CD4-positive, CD25-positive, alpha-beta regulatory T cell (primary cell): Measurements from ENCODE around the gene CSPG4. TPM values are rescaled to one million over a fixed set of nuclear protein-coding genes. Genes with fewer than 3 reads are reported as not detected.

Experiments used
- ATAC-seq, 2 donors: fragments of 150-1000 bp; cut with Tn5 transposase; one replicate each; pipeline ENCODE4 v1.10.0; 2021; ENCODE audit warnings: low read depth in 2 of 2, moderate number of reproducible peaks in 2 of 2, moderate library complexity in 1 of 2
- DNase-seq, 3 donors: peaks; one replicate each; pipeline versions ENCODE4 v3.0.0 to v3.0.0-alpha.2; 2012 to 2022; ENCODE audit warnings: mixed read lengths in 1 of 3
- H3K27ac ChIP-seq: one replicate; pipeline ENCODE4 v1.7.0; 2013; ENCODE audit warnings: mild to moderate bottlenecking, low read length; ENCODE audit not compliant: insufficient read depth, poor library complexity, severe bottlenecking
- H3K27me3 ChIP-seq: one replicate; pipeline ENCODE4 v1.7.0; 2013; ENCODE audit warnings: low read length; ENCODE audit not compliant: control insufficient read depth, insufficient read depth
- H3K36me3 ChIP-seq: one replicate; pipeline ENCODE4 v1.7.0; 2013; ENCODE audit warnings: mild to moderate bottlenecking, low read length, moderate library complexity; ENCODE audit not compliant: control insufficient read depth, insufficient read depth
- H3K4me1 ChIP-seq: 2 replicates; pipeline ENCODE4 v1.7.0; 2013; ENCODE audit warnings: mild to moderate bottlenecking, low read length; ENCODE audit not compliant: insufficient read depth, control insufficient read depth, poor library complexity, severe bottlenecking
- H3K4me3 ChIP-seq: one replicate; pipeline ENCODE4 v1.7.0; 2013; ENCODE audit warnings: low read depth, mild to moderate bottlenecking, low read length, moderate library complexity
- H3K9me3 ChIP-seq, 2 experiments: 1 replicate in 1 of 2; 2 replicates in 1 of 2; pipeline ENCODE4 v1.7.0; 2013; ENCODE audit warnings: low read length in 2 of 2, mild to moderate bottlenecking in 1 of 2, moderate library complexity in 1 of 2; ENCODE audit not compliant: control insufficient read depth in 2 of 2
- H3K27ac Mint-ChIP-seq, 3 donors: one replicate each; pipeline ENCODE4 v1.8.0; 2020 to 2022; ENCODE audit warnings: mild to moderate bottlenecking in 3 of 3, mixed read lengths in 3 of 3, moderate library complexity in 2 of 3
- H3K27me3 Mint-ChIP-seq: one replicate; pipeline ENCODE4 v1.8.0; 2022; ENCODE audit warnings: mild to moderate bottlenecking, mixed read lengths
- H3K36me3 Mint-ChIP-seq: one replicate; pipeline ENCODE4 v1.8.0; 2020; ENCODE audit warnings: mixed read lengths
- H3K4me1 Mint-ChIP-seq, 4 donors: one replicate each; pipeline ENCODE4 v1.8.0; 2020 to 2022; ENCODE audit warnings: mixed read lengths in 4 of 4, mild to moderate bottlenecking in 1 of 4
- H3K4me3 Mint-ChIP-seq, 4 donors: one replicate each; pipeline ENCODE4 v1.8.0; 2020 to 2022; ENCODE audit warnings: mild to moderate bottlenecking in 4 of 4, mixed read lengths in 4 of 4, moderate library complexity in 3 of 4
- H3K9me3 Mint-ChIP-seq, 7 donors: one replicate each; pipeline ENCODE4 v1.8.0; 2020 to 2022; ENCODE audit warnings: mixed read lengths in 7 of 7, mild to moderate bottlenecking in 3 of 7, moderate library complexity in 2 of 7
- polyA plus RNA-seq, 4 donors: library from polyadenylated mRNA; unstranded; fragments of 300-500 nt; fragmentation: Illumina TruSeq; gene quantifications; one replicate each; pipeline ENCODE4 v1.2.3, GENCODE V29; 2021
- total RNA-seq: library from RNA; stranded (reverse); gene quantifications from one replicate; pipeline ENCODE4 v1.2.3, GENCODE V29; 2022

Gene CSPG4
- total and polyA plus RNA-seq, 5 donors from 2014 or later: not detected

DNA sequence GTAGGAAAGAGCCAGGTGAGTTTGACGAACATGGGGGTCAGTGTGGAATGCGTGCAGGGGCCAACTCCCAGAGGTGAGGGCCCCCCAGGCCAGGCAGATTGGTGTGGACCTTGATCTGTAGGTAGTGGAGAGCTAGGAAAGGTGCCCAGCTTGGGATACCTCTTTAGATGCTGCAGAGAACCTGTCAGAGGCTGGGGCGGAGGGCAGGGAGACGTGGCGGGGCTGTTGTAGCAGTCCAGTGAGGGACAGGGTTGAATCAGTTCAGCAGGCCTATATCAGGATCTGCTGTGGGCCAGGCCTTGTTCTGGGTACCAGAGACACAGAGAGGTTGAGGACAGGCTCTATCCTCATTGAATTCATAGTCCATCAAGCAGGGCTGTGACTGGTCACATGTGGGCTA is 56.3 kb downstream of the CSPG4 start:
- no peak for ATAC-seq
- H3K9me3 Mint-ChIP-seq: no peaks in the 10 kb centered on the region
- Histone ChIP-seq H3K4me3 (no peak overlapping the region), H3K27ac (no peak overlapping the region), H3K27me3 (no peaks in the 10 kb centered on the region), H3K4me1 (peaks cover 10% of the 10 kb centered on the region), H3K9me3 (no peaks in the 10 kb centered on the region), H3K36me3 (no peaks in the 10 kb centered on the region)
- no peak overlapping the region for H3K4me3 Mint-ChIP-seq
- no peaks in the 10 kb centered on the region for H3K27me3 Mint-ChIP-seq
- DNase-seq: no peak
- peaks cover 6% of the 10 kb centered on the region for H3K36me3 Mint-ChIP-seq
- no peak overlapping the region for H3K27ac Mint-ChIP-seq
- peaks cover 0 to 11% (median 4%) of the 10 kb centered on the region in 4 donors for H3K4me1 Mint-ChIP-seq

GRCh38 chr15:75655931-75656330 is 56.7 kb downstream of the CSPG4 start:
- ATAC-seq (no peak), DNase-seq (no peak)
- H3K36me3 Mint-ChIP-seq: peaks cover 6% of the 10 kb centered on the region
- H3K9me3 ChIP-seq: no peaks in the 10 kb centered on the region
- H3K27ac Mint-ChIP-seq: peak overlapping the region in 1 of 3 donors; percentile 41
- no peak overlapping the region for H3K27ac ChIP-seq
- H3K27me3 ChIP-seq: no peaks in the 10 kb centered on the region
- peaks cover 0 to 15% (median 8%) of the 10 kb centered on the region in 4 donors for H3K4me1 Mint-ChIP-seq
- no peaks in the 10 kb centered on the region for H3K27me3 Mint-ChIP-seq
- H3K4me3 ChIP-seq: no peak overlapping the region
- no peak overlapping the region for H3K4me3 Mint-ChIP-seq
- no peaks in the 10 kb centered on the region for H3K9me3 Mint-ChIP-seq
- no peaks in the 10 kb centered on the region for H3K36me3 ChIP-seq
- peaks cover 11% of the 10 kb centered on the region for H3K4me1 ChIP-seq

GRCh38 chr15:75654201-75654907 is 58.3 kb downstream of the CSPG4 start:
- DNase-seq (no peak), ATAC-seq (no peak)
- H3K36me3 ChIP-seq: no peaks in the 10 kb centered on the region
- H3K36me3 Mint-ChIP-seq: peaks cover 6% of the 10 kb centered on the region
- H3K9me3 ChIP-seq: no peaks in the 10 kb centered on the region
- H3K4me3 ChIP-seq: no peak overlapping the region
- H3K27me3 Mint-ChIP-seq: no peaks in the 10 kb centered on the region
- no peaks in the 10 kb centered on the region for H3K27me3 ChIP-seq
- no peaks in the 10 kb centered on the region for H3K9me3 Mint-ChIP-seq
- H3K27ac Mint-ChIP-seq: no peak overlapping the region
- H3K4me1 ChIP-seq: peaks cover 11% of the 10 kb centered on the region
- H3K4me1 Mint-ChIP-seq: peaks cover 0 to 30% (median 18%) of the 10 kb centered on the region in 4 donors
- no peak overlapping the region for H3K4me3 Mint-ChIP-seq
- H3K27ac ChIP-seq: no peak overlapping the region

- Histone ChIP-seq H3K36me3 (no peaks in the 10 kb centered on the region), H3K9me3 (no peaks in the 10 kb centered on the region), H3K27ac (no peak overlapping the region), H3K27me3 (no peaks in the 10 kb centered on the region), H3K4me1 (peaks cover 13% of the 10 kb centered on the region), H3K4me3 (no peak overlapping the region)
- H3K27ac Mint-ChIP-seq: no peak overlapping the region
- H3K4me1 Mint-ChIP-seq: peaks cover 0 to 40% (median 18%) of the 10 kb centered on the region in 4 donors
- no peak for ATAC-seq
- H3K9me3 Mint-ChIP-seq: no peaks in the 10 kb centered on the region
- no peak for DNase-seq
- H3K27me3 Mint-ChIP-seq: no peaks in the 10 kb centered on the region
- H3K36me3 Mint-ChIP-seq: peaks cover 6% of the 10 kb centered on the region
- H3K4me3 Mint-ChIP-seq: no peak overlapping the region
These were observed 59.2 kb downstream of the CSPG4 start for GRCh38 chr15:75653347-75653913.

DNA sequence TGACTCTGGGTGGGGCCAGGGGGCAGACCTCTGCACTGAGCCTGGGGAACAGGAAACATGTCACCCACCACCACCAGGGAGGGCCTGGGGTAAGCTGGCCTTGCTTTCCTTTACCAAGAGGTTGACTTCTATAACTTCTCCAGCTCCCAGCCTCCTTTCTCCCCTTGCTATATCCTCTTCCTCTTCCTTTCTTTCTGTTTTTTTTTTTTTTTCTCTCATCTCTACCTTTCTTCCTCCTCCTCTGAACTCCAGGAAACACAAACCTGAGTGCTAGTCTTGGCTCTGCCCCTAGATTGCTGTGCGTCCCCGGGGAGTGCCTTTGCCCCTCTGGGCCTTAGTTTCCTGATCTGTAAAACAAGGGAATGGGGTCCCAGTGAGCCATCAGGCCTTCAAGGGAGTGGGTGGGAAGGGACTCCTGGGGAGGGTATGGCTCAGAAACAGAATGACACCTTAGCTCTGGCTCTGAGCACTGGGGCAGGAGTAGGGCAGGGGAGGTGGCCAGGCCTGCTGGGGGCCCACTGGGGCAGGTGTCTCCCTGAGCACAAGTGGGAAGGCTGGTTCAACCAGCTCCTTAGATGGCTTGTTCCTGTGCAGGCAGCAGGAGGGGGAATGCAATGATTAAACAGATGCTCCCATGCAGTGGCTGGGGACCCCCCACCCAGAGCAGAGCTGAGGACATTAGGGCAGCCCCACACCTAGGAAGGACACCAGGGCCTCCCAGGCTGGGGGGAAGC is 60.7 kb downstream of the CSPG4 start:
- Mint-ChIP-seq H3K9me3 (no peaks in the 10 kb centered on the region), H3K36me3 (peaks cover 6% of the 10 kb centered on the region), H3K27me3 (no peaks in the 10 kb centered on the region), H3K4me1 (peaks cover 0 to 44% (median 18%) of the 10 kb centered on the region in 4 donors), H3K4me3 (peak overlapping the region in 3 of 4 donors; percentile 65 to 79 (median 73)), H3K27ac (peak overlapping the region; percentile 71 to 83 (median 82))
- Histone ChIP-seq H3K27ac (no peak overlapping the region), H3K4me1 (peaks cover 25% of the 10 kb centered on the region), H3K27me3 (no peaks in the 10 kb centered on the region), H3K9me3 (no peaks in the 10 kb centered on the region), H3K36me3 (no peaks in the 10 kb centered on the region), H3K4me3 (no peak overlapping the region)
- ATAC-seq (no peak), DNase-seq (peak in 1 of 3 donors; percentile 20)

DNA sequence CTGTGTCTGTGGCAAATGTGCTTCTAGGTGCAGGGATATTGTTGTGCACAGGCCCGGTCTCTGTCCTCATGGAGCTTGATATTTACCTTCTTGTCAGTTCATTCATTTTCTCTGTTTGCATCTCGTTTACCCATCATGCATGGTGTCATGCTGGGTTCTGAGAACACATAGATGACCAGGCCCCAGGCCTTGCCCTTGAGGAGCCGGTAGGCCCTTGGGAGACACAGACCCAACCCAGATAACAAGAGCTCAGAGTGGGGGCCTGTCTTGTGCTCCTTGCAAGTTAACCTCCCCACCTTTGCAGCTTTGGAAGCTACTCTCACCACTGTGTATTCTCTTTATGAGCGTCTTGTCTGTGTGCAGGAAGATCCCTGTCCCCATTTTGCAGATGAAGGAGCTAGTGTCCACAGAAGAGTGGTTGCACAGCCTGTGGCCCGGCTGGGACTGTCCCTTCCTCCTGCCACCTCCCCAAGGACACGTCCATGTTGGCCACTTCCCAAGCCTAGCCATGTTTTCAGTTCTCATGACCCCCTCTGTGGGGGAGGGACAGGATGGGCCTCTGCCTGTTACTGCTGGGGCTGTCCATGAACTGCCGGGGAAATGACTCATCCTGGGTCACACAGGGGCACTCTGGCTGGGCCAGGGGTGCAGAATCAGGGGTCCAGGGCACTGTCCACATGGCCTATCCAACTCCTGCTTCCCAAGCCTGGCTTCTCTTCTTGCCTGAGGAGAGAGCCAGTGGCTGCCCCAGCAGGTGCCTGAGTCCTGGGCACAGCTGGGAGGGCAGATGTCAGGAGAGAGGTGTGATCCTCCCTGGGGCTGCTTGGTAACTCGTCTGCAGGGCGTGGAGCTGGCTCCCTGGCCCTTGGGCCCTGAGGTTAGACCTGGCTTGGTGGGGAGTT is 61.5 kb downstream of the CSPG4 start:
- H3K4me3 ChIP-seq: no peak overlapping the region
- no peaks in the 10 kb centered on the region for H3K9me3 ChIP-seq
- ATAC-seq (no peak), DNase-seq (no peak)
- H3K27me3 Mint-ChIP-seq: no peaks in the 10 kb centered on the region
- H3K9me3 Mint-ChIP-seq: no peaks in the 10 kb centered on the region
- peak overlapping the region; percentile 41 to 79 (median 57) for H3K4me3 Mint-ChIP-seq
- peaks cover 1% of the 10 kb centered on the region for H3K36me3 Mint-ChIP-seq
- H3K4me1 Mint-ChIP-seq: peaks cover 0 to 52% (median 26%) of the 10 kb centered on the region in 4 donors
- H3K27ac Mint-ChIP-seq: peak overlapping the region; percentile 32 to 83 (median 74)
- H3K27ac ChIP-seq: no peak overlapping the region
- H3K4me1 ChIP-seq: peaks cover 32% of the 10 kb centered on the region
- peaks cover 1% of the 10 kb centered on the region for H3K27me3 ChIP-seq
- no peaks in the 10 kb centered on the region for H3K36me3 ChIP-seq

- peaks cover 3% of the 10 kb centered on the region for H3K27me3 ChIP-seq
- Mint-ChIP-seq H3K36me3 (no peaks in the 10 kb centered on the region), H3K4me3 (peak overlapping the region; percentile 61 to 88 (median 86)), H3K9me3 (no peaks in the 10 kb centered on the region), H3K4me1 (peaks cover 0 to 53% (median 28%) of the 10 kb centered on the region in 4 donors), H3K27ac (peak overlapping the region in 1 of 3 donors; percentile 24), H3K27me3 (no peaks in the 10 kb centered on the region)
- no peak overlapping the region for H3K4me3 ChIP-seq
- ATAC-seq (no peak), DNase-seq (no peak)
- peaks cover 32% of the 10 kb centered on the region for H3K4me1 ChIP-seq
- H3K9me3 ChIP-seq: no peaks in the 10 kb centered on the region
- no peak overlapping the region for H3K27ac ChIP-seq
- H3K36me3 ChIP-seq: no peaks in the 10 kb centered on the region
These were observed 62.8 kb downstream of the CSPG4 start for GRCh38 chr15:75649848-75650247.
